ENCODE results near the gene TNRC6B.
"Not testable (repeated sequence)": the region's sequence is repeated elsewhere in the genome, so short reads cannot be mapped to it uniquely, and the experiment has no call there.

Gene TNRC6B

DNA sequence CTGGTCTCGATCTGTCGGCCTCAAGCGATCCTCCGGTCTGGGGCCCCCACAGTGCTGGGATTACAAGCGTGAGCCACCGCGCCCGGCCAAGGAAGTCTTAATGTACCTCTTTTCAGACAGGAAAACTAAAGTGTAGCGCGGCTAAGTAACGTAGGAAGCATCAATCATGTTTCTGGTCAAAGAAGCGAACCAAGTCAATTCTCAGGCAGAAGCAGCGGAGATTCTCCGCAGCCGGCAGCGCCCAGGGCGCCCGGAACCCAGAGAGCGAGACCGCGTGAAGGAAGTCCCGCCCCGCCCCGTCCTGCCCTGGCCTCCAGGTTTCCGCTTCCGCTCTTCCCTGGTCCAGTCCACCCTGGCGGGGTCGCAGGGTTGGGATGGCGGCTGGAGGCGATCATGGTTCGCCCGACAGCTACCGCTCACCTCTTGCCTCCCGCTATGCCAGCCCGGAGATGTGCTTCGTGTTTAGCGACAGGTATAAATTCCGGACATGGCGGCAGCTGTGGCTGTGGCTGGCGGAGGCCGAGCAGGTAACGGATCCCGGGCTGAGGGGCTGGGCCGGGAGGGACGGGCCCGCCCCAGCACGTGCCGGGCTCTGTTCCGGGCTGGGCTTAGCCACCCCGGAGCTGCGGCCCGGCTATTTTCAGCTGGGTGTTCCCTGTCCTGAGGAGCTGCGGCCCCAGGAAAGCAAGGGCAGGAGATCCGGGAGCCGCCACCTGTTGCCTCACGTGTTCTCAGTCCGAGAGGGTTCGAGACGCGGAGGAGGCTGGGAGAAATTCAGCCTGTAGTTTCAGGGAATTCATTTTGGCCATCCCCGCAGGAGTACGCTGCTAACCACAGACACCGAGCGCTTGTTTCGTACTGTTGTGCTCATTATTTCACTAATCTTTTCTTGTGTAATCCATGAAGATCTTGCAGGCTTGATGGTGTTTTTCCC, 168.7 kb downstream of the TNRC6B start, which contains the start of gene ADSL:
TSS of gene ADSL (plus strand) at position 316 of the 934 bp plus-strand sequence. CDS start at position 375, 59 bp downstream.
- in situ Hi-C loops (cut with HindIII; ENCODE audit: low sequenced_read_pairs) = no loop called here

DNA sequence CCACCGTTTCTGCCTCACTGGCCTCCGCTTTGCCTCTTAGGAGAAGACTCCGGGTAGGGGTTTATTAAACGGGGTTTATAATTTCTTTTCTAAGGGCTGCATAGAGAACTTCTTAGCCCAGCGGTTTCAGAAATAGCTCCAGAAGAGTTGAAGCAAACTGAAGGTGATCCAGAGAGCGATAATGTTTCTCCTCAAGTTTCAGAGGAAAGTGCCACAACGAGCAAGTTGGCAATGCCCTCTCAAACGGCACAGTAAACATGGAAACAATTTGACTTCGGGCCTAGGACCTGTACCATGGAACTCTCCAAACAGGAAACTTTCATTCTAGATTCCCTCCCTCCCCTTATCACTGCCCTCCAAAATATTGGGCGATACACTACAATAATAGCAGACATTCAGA, 169.6 kb downstream of the TNRC6B start:
- in situ Hi-C loops (cut with HindIII; ENCODE audit: low sequenced_read_pairs) = no loop called here

DNA sequence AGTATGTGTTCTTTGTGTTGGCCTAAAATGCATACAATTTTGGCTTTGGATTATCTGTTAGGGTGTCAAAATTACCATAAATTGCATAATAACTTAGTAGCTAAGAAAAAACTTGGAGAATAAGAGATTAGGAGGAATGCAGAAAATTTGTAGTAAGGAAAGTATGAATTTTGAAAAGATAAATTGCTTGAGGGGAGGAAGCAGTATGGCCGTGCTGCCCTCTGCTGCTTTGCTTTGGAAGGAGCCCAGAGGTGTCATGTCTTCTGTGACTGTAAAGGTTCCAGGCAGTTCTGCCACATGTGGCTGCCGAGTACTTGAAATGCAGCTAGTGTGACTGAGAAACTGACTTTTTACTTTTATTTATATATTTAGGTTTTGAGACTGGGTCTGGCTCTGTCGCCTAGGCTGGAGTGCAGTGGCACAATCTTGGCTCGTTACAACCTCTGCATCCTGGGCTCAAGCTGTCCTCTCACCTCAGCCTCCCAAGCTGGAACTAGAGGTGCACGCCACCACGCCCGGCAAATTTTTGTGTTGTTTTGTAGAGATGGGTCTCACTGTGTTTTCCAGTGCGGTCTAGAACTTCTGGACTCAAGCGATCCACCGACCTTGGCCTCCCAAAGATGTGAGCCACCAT, 170.4 kb downstream of the TNRC6B start:
- in situ Hi-C loops (cut with HindIII; ENCODE audit: low sequenced_read_pairs) = no loop called here

DNA sequence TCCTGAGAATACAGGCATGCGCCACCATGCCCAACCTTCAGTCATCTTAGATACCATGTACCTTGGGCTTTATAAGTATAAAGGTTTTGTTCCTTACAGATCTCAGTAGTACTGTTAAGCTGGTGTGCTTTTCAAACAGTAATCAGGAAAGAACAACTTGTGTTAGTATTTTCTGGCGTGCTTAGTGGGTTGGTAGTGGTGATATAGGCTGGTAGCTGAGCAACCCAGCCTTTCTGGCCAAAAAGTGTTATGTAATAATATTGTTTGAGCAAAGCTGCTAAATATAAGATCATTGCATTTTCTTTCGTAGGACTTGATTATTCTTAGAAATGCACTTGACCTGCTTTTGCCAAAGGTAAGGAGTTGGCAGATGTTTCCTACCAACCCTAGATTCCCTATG, 175.0 kb downstream of the TNRC6B start:
- in situ Hi-C loops (cut with HindIII; ENCODE audit: low sequenced_read_pairs) = no loop called here

DNA sequence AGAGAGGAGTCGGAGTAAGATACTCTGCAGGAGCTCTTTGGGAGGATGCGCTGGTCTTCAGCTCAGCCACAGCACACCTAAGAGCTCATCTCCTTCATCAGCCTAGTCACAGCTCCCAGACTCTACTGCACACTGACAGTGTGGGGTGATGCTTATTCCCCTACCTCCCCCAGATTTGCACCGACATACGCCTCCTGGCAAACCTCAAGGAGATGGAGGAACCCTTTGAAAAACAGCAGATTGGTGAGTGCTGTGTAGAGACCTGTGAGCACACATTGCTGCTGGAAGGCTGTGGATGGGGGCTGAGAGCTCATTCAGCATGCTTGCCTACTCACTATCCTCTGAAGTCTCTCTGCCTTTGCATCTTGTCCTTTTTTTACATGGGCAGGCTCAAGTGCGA, 183.4 kb downstream of the TNRC6B start:
- in situ Hi-C loops (cut with HindIII; ENCODE audit: low sequenced_read_pairs) = loop anchor here (5.0 kb wide), 1 partner anchor 64 kb away; no protein-coding TSS in a partner anchor

DNA sequence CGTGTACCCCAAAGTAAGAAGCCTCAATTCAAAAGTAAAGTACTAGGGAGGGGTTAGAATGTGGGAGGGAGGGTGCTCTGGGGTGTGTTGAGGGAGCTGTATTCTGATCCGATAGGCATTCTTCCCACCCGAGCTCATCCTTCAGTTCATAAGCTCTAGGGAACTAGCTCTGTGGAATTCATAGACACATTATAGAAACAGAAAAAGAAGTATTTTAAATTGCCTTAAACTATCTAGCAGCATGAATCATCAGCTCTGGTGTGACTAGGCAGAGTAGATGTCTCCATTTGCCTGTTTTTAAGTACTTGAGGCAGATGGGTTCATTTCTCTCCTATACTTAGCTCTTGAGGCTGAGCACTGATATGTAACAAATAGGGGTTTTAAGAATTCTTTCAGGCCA, 185.3 kb downstream of the TNRC6B start:
- in situ Hi-C loops (cut with HindIII; ENCODE audit: low sequenced_read_pairs) = loop anchor here (5.0 kb wide), 1 partner anchor 66 kb away; no protein-coding TSS in a partner anchor

DNA sequence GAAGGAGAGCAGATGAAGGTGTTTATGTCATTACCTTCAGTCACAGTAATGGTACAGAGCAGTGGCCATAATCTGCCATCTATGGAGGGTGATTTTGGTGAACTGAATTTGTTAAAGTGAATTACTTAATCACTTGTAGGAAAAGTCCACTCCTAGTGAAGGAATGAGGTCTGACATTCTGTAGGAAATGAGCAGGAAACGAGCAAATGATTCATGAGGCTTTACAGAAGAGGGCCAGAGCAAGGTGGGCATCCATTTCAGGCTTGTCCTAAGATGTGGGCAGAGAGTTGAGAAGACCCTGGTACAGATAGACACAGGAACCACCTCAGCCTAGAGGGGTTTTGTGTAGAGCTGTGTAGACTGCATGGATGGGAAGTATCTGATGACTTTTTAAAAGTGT, 186.7 kb downstream of the TNRC6B start:
- in situ Hi-C loops (cut with HindIII; ENCODE audit: low sequenced_read_pairs) = loop anchor here (5.0 kb wide), 1 partner anchor 67 kb away; no protein-coding TSS in a partner anchor

DNA sequence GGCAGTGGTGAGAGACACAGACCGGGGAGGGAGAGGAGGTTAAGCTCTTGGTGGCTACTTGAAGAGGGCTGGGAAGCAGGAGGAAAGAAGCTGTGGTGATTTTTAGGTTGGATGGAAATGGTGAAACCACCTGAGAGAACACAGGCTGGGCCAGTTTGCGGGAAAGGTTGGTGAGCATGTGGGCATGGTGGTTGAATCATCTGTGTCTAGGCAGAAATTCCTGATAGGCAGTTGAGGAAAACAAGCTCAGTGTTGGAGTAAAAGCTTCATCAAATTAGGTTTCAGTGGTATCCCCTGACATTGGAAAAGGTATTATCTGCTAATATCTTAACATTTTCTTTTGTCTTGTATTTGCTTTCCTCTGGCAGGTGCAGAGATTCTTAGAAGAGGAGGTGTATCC, 188.3 kb downstream of the TNRC6B start:
- in situ Hi-C loops (cut with HindIII; ENCODE audit: low sequenced_read_pairs) = loop anchor here (5.0 kb wide), 1 partner anchor 179 kb away; no protein-coding TSS in a partner anchor

DNA sequence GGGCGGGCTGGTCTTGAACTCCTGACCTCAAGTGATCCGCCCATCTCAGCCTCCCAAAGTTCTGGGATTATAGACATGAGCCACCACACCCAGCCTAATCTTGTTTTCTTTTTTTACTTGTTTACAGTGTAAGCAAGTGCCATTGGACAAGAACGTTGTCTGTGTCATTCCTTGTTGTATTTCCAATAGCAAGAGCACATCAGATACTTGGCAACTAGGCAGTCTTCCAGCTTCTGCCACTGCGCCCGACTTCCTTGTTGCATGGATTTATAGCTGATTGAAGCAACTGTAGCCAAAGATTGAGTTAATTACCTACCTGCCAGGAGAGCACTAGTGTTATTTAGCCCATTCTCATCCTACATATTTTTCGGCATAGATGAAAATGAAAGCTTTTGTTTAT, 189.6 kb downstream of the TNRC6B start:
- in situ Hi-C loops (cut with HindIII; ENCODE audit: low sequenced_read_pairs) = loop anchor here (5.0 kb wide), 1 partner anchor 180 kb away; no protein-coding TSS in a partner anchor

DNA sequence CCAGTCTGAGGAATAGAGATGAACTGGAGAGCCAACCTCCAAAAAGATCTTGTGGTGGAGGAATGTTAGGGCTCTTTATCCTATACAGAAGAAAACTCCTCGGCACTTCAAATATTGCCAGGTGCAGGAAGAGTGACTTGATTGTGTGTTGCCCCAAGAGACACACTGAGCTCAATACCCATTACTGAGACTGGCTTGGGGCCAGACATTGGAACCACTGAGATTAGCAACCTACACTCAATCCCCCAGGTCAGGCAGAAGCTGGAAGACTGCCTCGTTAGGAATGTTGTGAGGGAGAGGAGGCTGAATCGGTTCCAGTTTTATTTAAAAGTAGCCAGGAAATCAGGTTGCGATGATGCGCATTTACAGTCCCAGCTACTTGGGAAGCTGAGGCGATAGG, 190.3 kb downstream of the TNRC6B start:
- in situ Hi-C loops (cut with HindIII; ENCODE audit: low sequenced_read_pairs) = loop anchor here (5.0 kb wide), 1 partner anchor 181 kb away; no protein-coding TSS in a partner anchor

DNA sequence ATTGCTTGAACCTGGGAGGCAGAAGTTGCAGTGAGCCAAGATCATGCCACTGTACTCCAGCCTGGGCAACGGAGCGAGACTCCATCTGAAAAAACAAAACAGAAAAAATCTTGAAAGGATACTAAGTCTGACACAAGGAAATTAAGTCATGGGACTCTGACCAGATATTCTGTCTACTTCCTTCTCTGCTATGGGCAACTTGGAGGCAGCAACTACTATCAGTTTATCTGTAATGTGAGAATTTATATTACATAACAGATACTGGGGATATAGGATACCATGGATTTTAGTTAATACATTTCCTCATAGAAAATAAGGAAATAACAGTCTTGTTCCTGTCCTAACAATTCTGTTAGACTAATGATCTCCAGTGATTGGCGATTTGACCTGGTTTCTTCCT, 191.1 kb downstream of the TNRC6B start:
- in situ Hi-C loops (cut with HindIII; ENCODE audit: low sequenced_read_pairs) = loop anchor here (5.0 kb wide), 1 partner anchor 182 kb away; no protein-coding TSS in a partner anchor

DNA sequence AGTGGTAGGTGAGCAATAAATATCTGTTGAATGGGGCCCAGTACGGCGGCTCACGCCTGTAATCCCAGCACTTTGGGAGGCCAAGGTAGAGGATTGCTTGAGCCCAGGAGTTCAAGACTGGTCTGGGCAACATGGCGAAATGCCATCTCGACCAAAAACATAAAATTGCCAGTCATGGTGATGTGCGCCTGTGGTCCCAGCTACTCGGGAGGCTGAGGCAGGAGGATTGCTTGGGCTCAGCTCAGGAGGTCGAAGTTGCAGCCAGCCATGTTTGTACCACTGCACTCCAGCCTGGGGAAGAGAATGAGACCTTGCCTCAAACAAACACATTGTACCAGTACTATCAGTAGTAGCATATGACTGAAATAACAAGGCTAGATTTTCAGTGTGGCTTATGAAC, 196.8 kb downstream of the TNRC6B start:
- in situ Hi-C loops (cut with HindIII; ENCODE audit: low sequenced_read_pairs) = loop anchor here (5.0 kb wide), 1 partner anchor 98 kb away; no protein-coding TSS in a partner anchor

DNA sequence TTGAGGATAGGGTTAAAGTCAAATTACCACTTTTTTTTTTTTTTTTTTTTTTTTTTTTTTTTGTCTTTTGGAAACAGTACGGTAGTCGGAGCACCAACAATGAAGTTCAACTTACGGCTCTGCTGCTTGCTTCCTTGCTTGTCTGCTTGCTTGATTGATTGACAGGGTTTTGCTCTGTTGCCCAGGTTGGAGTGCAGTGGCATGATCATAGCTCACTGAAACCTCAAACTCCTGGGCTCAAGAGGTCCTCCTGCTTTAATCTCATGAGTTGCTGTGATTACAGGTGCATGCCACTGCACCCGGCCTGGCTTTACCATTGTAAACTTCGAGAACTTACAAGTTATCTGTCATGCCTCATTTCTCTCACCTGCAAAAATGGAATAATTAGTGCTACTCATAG, 198.4 kb downstream of the TNRC6B start:
- in situ Hi-C loops (cut with HindIII; ENCODE audit: low sequenced_read_pairs) = no loop called here

DNA sequence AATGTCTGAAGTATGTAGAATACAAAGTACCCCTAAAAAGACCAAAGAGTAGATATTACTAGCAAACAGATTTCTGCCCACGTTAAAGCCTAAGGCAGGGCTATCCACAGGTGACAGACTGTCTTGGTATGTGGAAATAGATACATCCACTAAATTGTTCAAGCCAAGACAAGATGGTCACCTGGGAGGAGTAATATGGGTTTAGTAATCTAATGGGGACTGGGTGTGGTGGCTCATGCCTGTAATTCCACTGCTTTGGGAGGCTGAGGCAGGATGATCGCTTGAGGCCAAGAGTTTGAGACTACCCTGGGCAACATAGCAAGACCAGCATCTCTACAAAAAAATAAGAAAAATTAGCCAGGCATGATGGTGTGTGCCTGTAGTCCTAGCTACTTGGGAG, 200.2 kb downstream of the TNRC6B start:
- in situ Hi-C loops (cut with HindIII; ENCODE audit: low sequenced_read_pairs) = no loop called here

DNA sequence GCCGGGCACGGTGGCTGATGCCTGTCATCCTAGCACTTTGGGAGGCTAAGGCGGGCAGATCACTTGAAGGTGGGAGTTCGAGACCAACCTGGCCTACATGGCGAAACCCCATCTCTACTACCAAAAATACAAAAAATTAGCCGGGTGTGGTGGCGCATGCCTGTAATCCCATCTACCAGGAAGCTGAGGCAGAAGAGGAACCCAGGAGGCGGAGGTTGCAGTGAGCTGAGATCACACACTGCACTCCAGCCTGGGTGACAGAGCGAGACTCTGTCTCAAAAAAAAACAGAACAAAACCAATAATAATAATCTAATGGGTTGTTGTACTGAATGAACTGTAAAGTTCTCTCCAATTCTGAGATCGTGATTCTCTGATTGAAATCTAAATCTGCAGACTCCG, 200.7 kb downstream of the TNRC6B start:
- in situ Hi-C loops (cut with HindIII; ENCODE audit: low sequenced_read_pairs) = not testable (repeated sequence)

DNA sequence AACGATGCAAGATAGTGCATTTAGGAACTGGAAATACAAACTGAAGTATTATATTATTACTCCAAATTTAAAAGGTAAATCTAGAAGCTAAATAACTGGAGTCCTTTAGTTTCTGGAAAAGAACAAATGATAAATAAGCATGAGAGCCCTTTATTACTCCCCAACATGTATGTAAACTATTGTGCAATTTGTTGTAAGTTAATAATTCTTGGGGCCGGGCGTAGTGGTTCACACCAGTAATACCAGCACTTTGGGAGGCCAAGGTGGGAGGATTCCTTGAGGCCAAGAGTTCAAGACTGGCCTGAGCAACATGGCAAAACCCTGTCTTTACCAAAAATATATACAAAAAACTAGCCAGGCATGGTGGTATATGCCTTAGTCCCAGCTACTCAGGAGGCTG, 203.7 kb downstream of the TNRC6B start:
- in situ Hi-C loops (cut with HindIII; ENCODE audit: low sequenced_read_pairs) = no loop called here

DNA sequence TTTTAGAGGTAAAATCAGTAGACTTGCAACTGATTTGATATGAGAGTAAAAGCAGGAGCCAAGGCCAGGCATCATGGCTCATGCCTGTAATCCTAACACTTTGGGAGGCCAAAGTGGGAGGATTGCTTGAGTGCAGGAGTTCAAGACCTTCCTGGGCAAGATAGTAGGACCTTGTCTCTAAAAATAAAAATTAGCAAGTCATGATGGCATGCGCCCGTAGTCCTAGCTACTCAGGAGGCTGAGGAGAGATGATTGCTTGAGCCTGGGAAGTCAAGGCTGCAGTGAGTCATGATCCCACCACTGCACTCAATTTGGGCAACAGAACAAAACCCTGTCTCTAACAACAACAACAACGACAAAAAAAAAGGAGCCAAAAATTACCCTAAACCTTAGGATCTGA, 206.2 kb downstream of the TNRC6B start:
- in situ Hi-C loops (cut with HindIII; ENCODE audit: low sequenced_read_pairs) = no loop called here

DNA sequence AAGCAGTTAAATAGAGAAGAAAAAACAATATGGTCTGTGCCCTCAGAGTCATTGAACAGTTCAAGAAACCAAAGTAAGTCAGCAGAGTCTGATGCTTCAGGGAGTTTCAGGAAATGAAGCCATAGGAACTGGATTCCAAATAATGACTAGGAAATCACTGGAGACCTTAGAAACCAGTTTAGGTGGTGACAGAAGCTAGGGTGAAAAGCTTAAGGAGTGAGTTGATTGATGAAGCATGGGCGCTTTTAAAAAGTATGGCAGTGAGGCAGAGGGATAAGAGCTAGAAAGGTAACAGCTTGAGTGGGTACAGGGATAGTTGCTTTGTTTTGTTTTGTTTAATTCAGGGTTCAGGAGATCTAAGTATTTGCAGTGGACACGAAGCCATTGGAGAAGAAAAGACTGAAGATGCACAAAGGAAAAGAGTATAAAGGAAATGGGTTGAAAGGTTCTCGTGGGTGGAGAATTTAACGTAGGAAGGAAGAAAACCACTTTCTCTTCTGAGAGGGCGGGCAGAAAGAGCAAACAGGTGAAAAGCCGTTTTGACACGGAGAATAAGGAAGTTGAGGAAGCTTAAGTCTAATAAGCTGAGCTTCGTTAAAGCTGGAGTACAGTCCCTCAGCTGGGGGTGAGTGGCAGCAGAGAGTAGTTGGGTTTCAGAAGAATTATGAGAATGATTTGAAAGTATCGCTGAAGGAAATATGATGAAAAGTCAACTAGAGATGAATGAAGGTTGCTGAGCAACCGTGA, 207.5 kb downstream of the TNRC6B start:
- in situ Hi-C loops (cut with HindIII; ENCODE audit: low sequenced_read_pairs) = no loop called here
